PC-9 (cell line): ENCODE data around the gene COL4A1. TPM values are rescaled to one million over a fixed set of nuclear protein-coding genes. Genes with fewer than 3 reads are reported as not detected.

Experiments used
- BruUV-seq: library from RNA; stranded (reverse); fragments of 400-500 nt; replicated peaks from 2 replicates; lab custom pipeline; 2021; lab: Mats Ljungman, UMichigan
- CTCF ChIA-PET: fragments of 300-600 bp; sonication (Branson Sonifier 250); formaldehyde crosslinking; loops from one replicate; lab custom pipeline; 2022; ENCODE audit warnings: antibody characterized with exemption; lab: Charles Lee
- POLR2A ChIA-PET: fragments of 300-600 bp; sonication (Branson Sonifier 250); formaldehyde crosslinking; loops from one replicate; lab custom pipeline; 2022; ENCODE audit warnings: antibody characterized with exemption; ENCODE audit not compliant: unreplicated experiment; lab: Charles Lee
- DNase-seq, 2 experiments: peaks; one replicate each; pipeline versions ENCODE4 v3.0.0 to v3.0.0-alpha.2; 2015 to 2022; ENCODE audit warnings: mixed read lengths in 1 of 2
- H2AFZ ChIP-seq: fragments of 200-600 bp; sonication (generic); 2 replicates; pipeline ENCODE4 v1.8.1; 2017; ENCODE audit warnings: antibody characterized with exemption
- H3F3A ChIP-seq: fragments of 200-600 bp; sonication (generic); 2 replicates; pipeline ENCODE4 v1.8.1; 2017; ENCODE audit warnings: antibody characterized with exemption, mild to moderate bottlenecking, low read depth; ENCODE audit not compliant: insufficient read depth
- H3K27ac ChIP-seq: fragments of 200-600 bp; sonication (generic); 2 replicates; pipeline ENCODE4 v1.6.1; 2016; ENCODE audit warnings: mixed run types
- H3K27me3 ChIP-seq: fragments of 200-600 bp; sonication (generic); 2 replicates; pipeline ENCODE4 v1.6.1; 2016; ENCODE audit warnings: low read depth, mixed run types; ENCODE audit not compliant: insufficient read depth
- H3K36me3 ChIP-seq: fragments of 200-600 bp; sonication (generic); 2 replicates; pipeline ENCODE4 v1.6.1; 2016; ENCODE audit warnings: low read depth, mixed run types
- H3K4me1 ChIP-seq: fragments of 200-600 bp; sonication (generic); replicated peaks from 2 replicates; pipeline ENCODE4 v1.6.1; 2016; ENCODE audit warnings: mixed run types; ENCODE audit not compliant: insufficient read depth
- H3K4me2 ChIP-seq: fragments of 200-600 bp; sonication (generic); 2 replicates; pipeline ENCODE4 v1.6.1; 2017; ENCODE audit warnings: mixed run types
- H3K4me3 ChIP-seq: fragments of 200-600 bp; sonication (generic); 2 replicates; pipeline ENCODE4 v1.6.1; 2016; ENCODE audit warnings: mixed run types
- H3K79me2 ChIP-seq: fragments of 200-600 bp; sonication (generic); 2 replicates; pipeline ENCODE4 v1.6.1; 2017; ENCODE audit warnings: low read depth, mixed run types
- H3K9me2 ChIP-seq: fragments of 200-600 bp; sonication (generic); 2 replicates; pipeline ENCODE4 v1.8.1; 2017; ENCODE audit warnings: mild to moderate bottlenecking; ENCODE audit not compliant: insufficient read depth
- H3K9me3 ChIP-seq: fragments of 200-600 bp; sonication (generic); 2 replicates; pipeline ENCODE4 v1.8.1; 2016; ENCODE audit warnings: low read depth; ENCODE audit not compliant: insufficient read depth
- H4K20me1 ChIP-seq: fragments of 200-600 bp; sonication (generic); 2 replicates; pipeline ENCODE4 v1.8.1; 2017; ENCODE audit not compliant: insufficient read depth
- EZH2 ChIP-seq: fragments of 200-600 bp; sonication (generic); IDR thresholded peaks from 2 replicates; pipeline ENCODE4 v1.8.0; 2017; ENCODE audit warnings: antibody characterized with exemption, low read depth
- intact Hi-C: fragments of 100-400 bp; cut with micrococcal nuclease; formaldehyde crosslinking; loops from one replicate; pipeline ENCODE4 v1.10.0; 2022; ENCODE audit not compliant: unreplicated experiment
- total RNA-seq: library from RNA; stranded (reverse); gene quantifications from 2 replicates; pipeline ENCODE4 v1.2.3, GENCODE V29; 2021
- TF ChIP-seq, protein P1 (sequence below): fragments of 200-600 bp; sonication (generic); conservative IDR thresholded peaks from 2 replicates; pipeline ENCODE4 v1.6.1; 2017; ENCODE audit warnings: mixed run types, antibody characterized with exemption, mild to moderate bottlenecking, moderate library complexity

The COL4A1 gene
- total RNA-seq, 1 experiment from 2014 or later = 24.5 TPM

DNA sequence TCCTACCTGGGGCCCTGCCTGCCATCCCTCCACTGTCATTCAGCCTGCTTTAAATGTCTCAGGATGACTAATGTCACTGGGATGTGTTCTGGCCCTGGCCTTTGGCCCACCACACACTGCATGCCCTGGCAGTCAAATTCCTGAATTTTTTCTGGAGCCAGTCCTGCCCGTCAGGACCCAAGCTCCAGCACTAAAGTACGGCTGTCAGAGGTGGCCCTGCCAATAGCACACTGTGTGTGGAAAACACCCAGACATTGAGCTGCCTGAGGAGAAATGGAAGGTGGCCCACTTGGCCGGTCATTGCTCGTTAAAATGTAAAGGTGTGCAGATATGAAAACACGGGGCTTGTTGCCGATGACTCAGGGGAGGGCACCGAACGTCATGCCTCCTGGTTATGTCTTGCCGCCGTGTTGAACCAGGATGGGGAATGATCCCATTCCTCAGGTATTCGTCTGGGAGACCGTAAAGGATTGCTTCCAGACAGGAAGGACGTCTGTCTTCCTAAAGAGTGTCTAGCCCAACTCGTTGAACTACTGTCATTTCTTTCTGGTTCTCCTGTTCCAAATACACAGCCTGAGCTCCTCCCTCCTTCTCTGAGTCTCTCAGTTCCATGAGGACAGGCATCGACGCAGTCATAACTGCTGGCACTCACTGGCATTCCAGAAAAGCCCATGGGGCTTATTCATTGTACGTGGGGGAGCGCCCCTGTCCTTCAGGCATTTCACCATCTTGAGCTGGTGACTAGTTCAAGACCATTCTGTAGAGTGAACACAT, 40.8 kb upstream of the COL4A1 start:
- Histone ChIP-seq H3K4me3 (peak overlapping the region; percentile 9; the same call in 1 of the 2 replicates), H4K20me1 (no peaks in the 10 kb centered on the region)

DNA sequence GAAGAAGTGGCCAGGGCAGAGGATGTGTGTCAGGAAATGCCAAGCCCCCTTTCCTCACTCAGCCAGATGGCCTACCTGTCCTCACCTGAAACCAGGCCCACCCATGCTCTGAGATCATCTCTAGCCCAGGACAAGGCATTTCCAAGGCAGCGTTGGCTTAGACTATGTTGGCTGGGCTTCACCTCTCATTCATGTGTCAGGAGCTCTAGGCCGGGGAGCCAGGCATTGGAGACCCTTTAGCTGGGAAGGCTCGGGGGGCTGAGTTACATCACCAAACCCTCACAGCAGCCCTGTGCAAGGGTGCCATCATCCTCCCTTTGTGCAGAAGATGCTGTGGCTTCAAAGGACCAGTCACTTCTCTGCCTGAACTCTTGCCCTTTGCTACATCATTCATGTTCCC, 40.1 kb upstream of the COL4A1 start:
- no peaks in the 10 kb centered on the region for H3K9me2 ChIP-seq
- H3K27me3 ChIP-seq = no peaks in the 10 kb centered on the region
- H3K27ac ChIP-seq = peak overlapping the region; percentile 83
- no peaks in the 10 kb centered on the region for H3K9me3 ChIP-seq
- H3K4me1 ChIP-seq = peaks cover 69% of the 10 kb centered on the region
- POLR2A ChIA-PET = interaction anchor here (0.6 to 1.2 kb wide), 3 partner anchors 27 to 1739 kb away, joined by 3 to 5 read pairs (median 4); no protein-coding TSS in a partner anchor
- no peaks in the 10 kb centered on the region for H4K20me1 ChIP-seq
- H3K4me3 ChIP-seq = no peak overlapping the region
- H2AFZ ChIP-seq = no peak overlapping the region
- intact Hi-C loops = loop anchor here (1.0 to 2.0 kb wide), 6 partner anchors 27 to 180 kb away; no protein-coding TSS in a partner anchor
- no peaks in the 10 kb centered on the region for H3K79me2 ChIP-seq
- H3F3A ChIP-seq = peaks cover 53% of the 10 kb centered on the region
- no peak for DNase-seq
- peak overlapping the region; percentile 69 for H3K4me2 ChIP-seq
- CTCF ChIA-PET = interaction anchor here (1.5 kb wide), 1 partner anchor 100 kb away, joined by 4 read pairs; no protein-coding TSS in a partner anchor
- no peaks in the 10 kb centered on the region for H3K36me3 ChIP-seq
- TF ChIP-seq, protein P1, sequence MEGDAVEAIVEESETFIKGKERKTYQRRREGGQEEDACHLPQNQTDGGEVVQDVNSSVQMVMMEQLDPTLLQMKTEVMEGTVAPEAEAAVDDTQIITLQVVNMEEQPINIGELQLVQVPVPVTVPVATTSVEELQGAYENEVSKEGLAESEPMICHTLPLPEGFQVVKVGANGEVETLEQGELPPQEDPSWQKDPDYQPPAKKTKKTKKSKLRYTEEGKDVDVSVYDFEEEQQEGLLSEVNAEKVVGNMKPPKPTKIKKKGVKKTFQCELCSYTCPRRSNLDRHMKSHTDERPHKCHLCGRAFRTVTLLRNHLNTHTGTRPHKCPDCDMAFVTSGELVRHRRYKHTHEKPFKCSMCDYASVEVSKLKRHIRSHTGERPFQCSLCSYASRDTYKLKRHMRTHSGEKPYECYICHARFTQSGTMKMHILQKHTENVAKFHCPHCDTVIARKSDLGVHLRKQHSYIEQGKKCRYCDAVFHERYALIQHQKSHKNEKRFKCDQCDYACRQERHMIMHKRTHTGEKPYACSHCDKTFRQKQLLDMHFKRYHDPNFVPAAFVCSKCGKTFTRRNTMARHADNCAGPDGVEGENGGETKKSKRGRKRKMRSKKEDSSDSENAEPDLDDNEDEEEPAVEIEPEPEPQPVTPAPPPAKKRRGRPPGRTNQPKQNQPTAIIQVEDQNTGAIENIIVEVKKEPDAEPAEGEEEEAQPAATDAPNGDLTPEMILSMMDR = no peak
- no peak for TF ChIP-seq EZH2
- BruUV-seq = no TSS peak

More for the DNA sequence above, 40.8 kb upstream of the COL4A1 start:
- intact Hi-C loops = loop anchor here (1.0 to 2.0 kb wide), 6 partner anchors 27 to 179 kb away; no protein-coding TSS in a partner anchor
- peak; percentile 84 to 98 for DNase-seq
- TF ChIP-seq, protein P1 = no peak
- no peak for TF ChIP-seq EZH2
- Histone ChIP-seq H3K4me2 (peak overlapping the region; percentile 69), H3K9me3 (no peaks in the 10 kb centered on the region), H3K9me2 (no peaks in the 10 kb centered on the region), H3K36me3 (no peaks in the 10 kb centered on the region), H2AFZ (peak overlapping the region; percentile 13; the same call in 1 of the 2 replicates), H3K27ac (peak overlapping the region; percentile 83), H3K4me1 (peaks cover 63% of the 10 kb centered on the region), H3F3A (peaks cover 51% of the 10 kb centered on the region), H3K27me3 (no peaks in the 10 kb centered on the region), H3K79me2 (no peaks in the 10 kb centered on the region)
- no TSS peak for BruUV-seq
- POLR2A ChIA-PET = interaction anchor here (0.6 to 1.2 kb wide), 4 partner anchors 13 to 101 kb away, joined by 3 to 5 read pairs (median 4); no protein-coding TSS in a partner anchor
- CTCF ChIA-PET = interaction anchor here (1.5 kb wide), 1 partner anchor 100 kb away, joined by 4 read pairs; no protein-coding TSS in a partner anchor

DNA sequence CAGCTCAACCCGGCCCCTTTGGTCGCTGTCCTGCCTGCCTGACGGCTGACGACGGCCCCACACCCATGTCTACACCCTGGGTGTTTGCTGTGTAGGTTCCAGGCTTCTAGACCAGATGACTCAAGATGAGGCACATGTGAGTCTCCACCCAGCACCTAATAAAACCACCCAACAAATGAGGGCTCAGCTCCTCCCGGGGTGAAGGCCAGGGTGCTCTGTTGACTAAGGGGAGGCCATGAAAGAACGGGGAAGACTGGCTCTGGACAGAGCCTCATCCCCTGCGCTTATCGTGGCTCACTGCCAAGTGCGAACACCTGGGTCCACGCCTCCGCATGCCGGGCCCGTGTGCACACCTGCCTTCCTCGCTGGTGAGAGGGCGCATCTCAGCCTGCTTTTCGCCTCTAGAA, 39.7 kb upstream of the COL4A1 start:
- Histone ChIP-seq H3K4me3 (no peak overlapping the region), H3K79me2 (no peaks in the 10 kb centered on the region), H3F3A (peaks cover 53% of the 10 kb centered on the region), H3K4me1 (peaks cover 70% of the 10 kb centered on the region), H3K4me2 (peak overlapping the region; percentile 69), H4K20me1 (no peaks in the 10 kb centered on the region), H2AFZ (no peak overlapping the region), H3K36me3 (no peaks in the 10 kb centered on the region), H3K9me3 (no peaks in the 10 kb centered on the region), H3K27me3 (no peaks in the 10 kb centered on the region), H3K9me2 (no peaks in the 10 kb centered on the region), H3K27ac (peak overlapping the region; percentile 83)
- peak; percentile 69 to 87 for DNase-seq
- BruUV-seq = no TSS peak
- ChIA-PET POLR2A (interaction anchor here (0.6 kb wide), 2 partner anchors 125 to 1739 kb away, joined by 5 to 6 read pairs; no protein-coding TSS in a partner anchor), CTCF (interaction anchor here (1.5 kb wide), 1 partner anchor 99 kb away, joined by 4 read pairs; no protein-coding TSS in a partner anchor)
- TF ChIP-seq, protein P1 = no peak
- no peak for TF ChIP-seq EZH2
- intact Hi-C loops = loop anchor here (1.0 to 2.0 kb wide), 6 partner anchors 26 to 180 kb away; no protein-coding TSS in a partner anchor
